GM12801 (cell line): Measurements from ENCODE around the gene GPR17.

ENCODE experiments used
- TF ChIP-seq, protein P1 (sequence below): IDR thresholded peaks from one replicate; pipeline ENCODE4 v1.5.1; 2011; ENCODE audit warnings: control low read depth; ENCODE audit not compliant: insufficient read length; ENCODE audit errors: extremely low read depth

GPR17 gene

DNA sequence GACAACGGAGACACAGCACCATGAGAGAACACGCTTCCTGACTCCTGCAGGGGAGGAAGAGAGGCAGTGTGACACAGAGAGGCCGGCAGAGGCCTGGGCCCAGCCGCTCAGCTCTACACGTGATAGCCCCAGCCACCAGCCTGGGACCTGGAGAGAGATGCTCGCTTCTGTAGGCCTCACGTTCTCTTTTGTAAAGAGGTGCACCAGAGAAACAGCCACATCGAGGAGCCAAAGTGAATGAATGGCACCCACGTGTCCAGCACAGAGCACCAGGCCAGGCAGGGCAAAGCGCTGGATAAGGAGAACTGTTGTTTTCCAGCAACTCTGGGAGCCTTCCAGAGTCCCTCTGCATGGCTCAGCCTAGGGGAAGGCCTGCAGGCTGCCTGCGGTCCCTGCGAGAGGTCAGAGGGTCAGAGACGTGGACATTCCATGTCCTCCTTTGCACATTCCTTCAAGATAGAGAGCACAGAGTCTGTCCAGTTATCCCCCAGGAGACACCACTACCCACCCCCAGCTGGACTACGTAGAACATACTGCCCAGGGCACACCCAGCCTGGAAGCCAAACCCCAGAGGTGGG is 15.2 kb downstream of the GPR17 start:
- TF ChIP-seq, protein P1, sequence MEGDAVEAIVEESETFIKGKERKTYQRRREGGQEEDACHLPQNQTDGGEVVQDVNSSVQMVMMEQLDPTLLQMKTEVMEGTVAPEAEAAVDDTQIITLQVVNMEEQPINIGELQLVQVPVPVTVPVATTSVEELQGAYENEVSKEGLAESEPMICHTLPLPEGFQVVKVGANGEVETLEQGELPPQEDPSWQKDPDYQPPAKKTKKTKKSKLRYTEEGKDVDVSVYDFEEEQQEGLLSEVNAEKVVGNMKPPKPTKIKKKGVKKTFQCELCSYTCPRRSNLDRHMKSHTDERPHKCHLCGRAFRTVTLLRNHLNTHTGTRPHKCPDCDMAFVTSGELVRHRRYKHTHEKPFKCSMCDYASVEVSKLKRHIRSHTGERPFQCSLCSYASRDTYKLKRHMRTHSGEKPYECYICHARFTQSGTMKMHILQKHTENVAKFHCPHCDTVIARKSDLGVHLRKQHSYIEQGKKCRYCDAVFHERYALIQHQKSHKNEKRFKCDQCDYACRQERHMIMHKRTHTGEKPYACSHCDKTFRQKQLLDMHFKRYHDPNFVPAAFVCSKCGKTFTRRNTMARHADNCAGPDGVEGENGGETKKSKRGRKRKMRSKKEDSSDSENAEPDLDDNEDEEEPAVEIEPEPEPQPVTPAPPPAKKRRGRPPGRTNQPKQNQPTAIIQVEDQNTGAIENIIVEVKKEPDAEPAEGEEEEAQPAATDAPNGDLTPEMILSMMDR, result no peak

DNA sequence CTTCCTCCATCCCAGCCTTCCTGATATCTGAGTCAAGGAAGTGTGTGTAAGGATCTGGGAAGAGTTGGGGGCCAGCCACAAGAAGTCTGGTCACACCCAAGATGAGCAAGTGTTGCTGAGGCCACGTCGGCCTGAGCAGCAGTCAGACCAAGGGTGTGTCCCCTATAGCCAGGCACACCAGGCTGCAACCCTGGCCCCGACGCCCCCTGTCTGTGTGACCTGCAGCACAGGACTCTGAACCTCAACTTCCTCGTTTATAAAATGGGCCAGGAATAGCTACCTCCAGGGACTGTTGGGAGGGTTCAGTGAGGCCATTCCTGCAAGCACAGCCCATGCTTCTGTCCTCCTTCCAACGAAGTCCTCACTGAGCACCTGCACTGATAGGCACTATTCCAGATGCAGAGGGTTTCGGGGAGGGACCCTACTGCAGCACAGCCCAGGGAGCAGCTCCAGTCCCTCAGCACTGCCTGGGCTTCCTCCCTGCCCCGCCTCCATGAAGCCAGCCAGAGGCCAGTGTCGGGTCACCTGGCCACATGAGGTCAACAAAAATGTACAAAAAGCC is 16.1 kb downstream of the GPR17 start:
- TF ChIP-seq, protein P1, result no peak

DNA sequence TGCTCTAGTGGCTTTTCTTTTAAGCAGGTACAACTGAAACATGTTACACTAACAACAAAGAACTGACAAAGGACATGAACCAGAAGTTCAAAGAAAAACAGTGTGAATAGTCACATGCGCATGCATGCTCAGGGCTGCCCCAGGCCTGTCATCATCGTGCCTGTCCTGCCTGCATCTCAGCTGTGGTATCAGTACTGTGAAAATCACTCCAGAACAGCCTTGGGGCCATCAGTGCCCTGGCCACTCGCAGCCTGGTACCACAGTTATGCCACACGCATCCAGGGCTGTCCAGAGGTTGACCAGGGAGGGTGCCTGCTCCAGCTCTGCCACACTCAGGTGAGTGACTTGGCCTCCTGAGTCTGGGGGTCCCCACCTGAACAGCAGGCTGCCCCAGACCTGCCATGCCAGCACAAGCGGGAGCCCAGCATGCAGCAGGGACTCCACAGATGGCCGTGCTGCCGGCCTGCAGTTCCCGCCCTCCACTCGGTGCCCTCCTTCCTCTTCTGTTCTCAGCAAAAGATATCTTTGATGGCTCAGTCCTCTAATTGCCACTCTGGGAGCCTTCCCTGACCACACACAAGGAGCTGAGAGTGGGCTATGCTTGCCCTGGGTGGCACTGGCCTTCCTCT is 17.1 kb downstream of the GPR17 start:
- TF ChIP-seq, protein P1, result no peak

DNA sequence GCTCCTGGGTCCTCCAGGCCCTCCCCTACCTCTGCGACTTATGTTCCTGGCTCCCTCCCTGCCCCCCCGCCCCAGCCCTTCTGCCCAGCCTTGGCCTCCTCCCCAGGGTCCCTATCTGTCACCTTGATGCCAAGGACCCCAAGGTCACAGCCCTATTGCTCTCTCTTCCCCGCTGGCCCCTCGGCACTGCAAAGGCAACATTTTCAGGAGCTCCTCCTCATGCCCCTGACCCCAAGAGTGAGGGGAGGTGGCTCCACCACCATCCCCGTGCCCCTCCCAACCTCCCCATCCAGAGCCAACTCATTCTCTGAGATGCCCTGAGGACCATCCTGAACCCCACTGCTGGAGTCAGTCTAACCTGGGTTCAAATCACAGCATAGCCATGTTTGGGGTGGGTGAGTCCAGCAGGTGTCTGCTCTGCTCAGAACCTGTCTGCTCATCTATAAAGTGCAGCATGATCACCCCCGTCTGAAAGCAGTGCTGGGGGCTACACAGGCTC is 17.7 kb downstream of the GPR17 start:
- TF ChIP-seq, protein P1, result no peak

DNA sequence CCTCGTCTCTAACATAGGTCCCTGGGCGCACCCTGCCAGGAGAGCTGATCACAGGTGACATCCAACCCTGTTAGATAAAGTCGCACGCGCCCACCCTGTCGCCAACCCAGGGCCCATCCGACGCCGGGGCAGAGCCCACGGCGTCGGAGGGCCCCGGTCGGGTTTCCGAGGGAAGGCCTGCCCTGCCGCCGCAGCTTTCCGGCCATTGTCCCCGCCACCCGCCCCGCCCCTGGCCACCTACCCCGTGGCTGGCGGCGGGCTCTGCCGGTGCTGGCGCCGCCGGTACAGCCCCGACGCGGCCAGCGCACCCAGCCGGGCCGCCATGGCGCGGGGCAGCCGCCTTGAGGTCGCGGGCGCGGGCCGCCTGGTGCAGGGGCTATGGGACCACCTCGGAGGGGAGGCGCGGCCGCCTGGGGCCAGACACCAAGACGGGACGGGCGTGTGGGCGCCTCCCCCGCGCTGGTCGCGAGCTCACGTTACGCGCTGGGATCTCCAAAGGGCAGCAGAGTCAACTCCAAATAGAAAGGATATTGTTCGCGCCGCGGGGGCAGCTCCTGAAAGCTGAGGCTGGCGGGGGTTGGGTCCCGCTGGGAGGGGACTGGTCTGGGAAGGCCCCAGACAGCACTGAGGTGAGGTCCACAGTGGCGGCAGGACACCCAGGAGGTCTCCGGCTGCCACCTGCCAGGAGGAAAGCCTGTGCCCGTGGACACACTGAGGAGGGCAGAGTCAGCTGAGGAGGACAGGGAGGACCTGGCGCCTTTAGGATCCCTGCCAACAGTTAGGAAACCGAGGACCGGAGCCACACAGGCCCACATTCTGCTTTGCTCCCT is 18.3 kb downstream of the GPR17 start:
- TF ChIP-seq, protein P1, result no peak

DNA sequence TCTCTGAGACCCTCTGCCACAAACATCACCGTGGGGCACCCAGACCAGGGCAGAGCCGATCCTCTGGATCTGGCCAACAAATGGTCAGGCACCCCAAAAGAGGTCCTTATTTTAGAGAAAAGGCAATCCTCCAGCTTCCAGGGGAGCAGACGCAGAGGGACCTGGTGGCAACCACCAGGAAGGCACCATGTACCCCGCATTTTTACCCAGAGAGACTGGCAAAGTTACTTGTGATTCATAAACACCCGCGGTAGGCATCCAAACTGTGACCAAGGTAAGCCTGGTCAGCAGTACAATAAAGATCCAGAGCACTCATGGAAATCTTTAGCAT is 18.9 kb downstream of the GPR17 start:
- TF ChIP-seq, protein P1, result no peak

DNA sequence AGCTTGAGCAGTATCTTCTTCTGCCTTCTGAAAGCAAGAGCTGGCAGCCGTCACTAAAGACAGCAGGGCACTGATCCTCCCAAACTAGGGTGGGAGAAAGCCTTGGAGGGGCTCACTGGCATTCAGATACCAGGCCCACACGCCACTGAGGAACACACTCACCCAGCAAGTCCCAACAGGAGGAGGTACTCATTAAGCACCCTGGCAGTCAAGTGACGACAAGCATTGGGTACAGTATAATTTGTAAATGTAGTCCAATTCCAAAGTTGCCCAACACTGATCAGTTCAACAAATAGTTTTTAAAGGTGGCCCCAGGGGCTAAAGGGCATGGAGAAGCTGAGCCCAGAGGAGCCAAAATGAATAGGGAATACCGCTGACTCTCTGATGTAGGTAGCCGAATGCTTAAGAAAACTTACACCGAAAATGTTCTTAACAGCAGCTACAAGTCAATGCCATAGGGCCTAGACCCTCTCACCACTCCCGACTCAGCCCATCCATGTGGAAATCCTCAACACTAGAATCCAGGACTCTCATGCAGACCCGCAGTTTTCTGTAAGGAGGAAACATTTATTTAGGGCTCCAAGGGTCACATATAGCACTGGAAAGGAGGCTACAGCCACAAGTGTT is 19.4 kb downstream of the GPR17 start:
- TF ChIP-seq, protein P1, result no peak
